VCaP (cell line): ENCODE data around the gene ACOD1.
"Not testable (repeated sequence)": the region's sequence is repeated elsewhere in the genome, so short reads cannot be mapped to it uniquely, and the experiment has no call there.

ENCODE experiments used
- H3K27ac ChIP-seq: fragments of 450-650 bp; 2 replicates; pipeline ENCODE4 v1.5.1; 2017
- TF ChIP-seq, protein P1 (sequence below): fragments of 450-650 bp; conservative IDR thresholded peaks from 2 replicates; pipeline ENCODE4 v1.5.1; 2017; ENCODE audit warnings: mild to moderate bottlenecking, moderate library complexity

Gene ACOD1

DNA sequence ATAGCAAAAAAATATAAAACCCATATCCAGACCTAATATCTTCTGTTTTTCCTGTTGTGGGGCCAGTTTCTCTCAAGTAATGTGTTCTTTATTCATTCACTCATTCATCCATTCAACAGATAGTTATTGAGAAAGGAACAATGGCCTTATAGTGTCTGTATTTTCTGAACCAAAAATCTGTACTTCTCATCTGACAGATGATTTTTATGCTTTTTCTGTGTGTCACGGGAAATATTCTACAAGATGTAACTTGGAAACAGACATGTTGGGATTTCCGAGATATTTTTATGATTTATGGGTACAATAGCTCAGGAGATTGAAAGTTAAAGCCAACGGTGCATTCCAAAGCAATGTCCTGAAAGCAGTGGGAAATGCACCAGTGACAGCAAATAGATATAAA is 5.7 kb downstream of the ACOD1 start:
- H3K27ac ChIP-seq: no peak overlapping the region
- TF ChIP-seq, protein P1, sequence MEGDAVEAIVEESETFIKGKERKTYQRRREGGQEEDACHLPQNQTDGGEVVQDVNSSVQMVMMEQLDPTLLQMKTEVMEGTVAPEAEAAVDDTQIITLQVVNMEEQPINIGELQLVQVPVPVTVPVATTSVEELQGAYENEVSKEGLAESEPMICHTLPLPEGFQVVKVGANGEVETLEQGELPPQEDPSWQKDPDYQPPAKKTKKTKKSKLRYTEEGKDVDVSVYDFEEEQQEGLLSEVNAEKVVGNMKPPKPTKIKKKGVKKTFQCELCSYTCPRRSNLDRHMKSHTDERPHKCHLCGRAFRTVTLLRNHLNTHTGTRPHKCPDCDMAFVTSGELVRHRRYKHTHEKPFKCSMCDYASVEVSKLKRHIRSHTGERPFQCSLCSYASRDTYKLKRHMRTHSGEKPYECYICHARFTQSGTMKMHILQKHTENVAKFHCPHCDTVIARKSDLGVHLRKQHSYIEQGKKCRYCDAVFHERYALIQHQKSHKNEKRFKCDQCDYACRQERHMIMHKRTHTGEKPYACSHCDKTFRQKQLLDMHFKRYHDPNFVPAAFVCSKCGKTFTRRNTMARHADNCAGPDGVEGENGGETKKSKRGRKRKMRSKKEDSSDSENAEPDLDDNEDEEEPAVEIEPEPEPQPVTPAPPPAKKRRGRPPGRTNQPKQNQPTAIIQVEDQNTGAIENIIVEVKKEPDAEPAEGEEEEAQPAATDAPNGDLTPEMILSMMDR: no peak

DNA sequence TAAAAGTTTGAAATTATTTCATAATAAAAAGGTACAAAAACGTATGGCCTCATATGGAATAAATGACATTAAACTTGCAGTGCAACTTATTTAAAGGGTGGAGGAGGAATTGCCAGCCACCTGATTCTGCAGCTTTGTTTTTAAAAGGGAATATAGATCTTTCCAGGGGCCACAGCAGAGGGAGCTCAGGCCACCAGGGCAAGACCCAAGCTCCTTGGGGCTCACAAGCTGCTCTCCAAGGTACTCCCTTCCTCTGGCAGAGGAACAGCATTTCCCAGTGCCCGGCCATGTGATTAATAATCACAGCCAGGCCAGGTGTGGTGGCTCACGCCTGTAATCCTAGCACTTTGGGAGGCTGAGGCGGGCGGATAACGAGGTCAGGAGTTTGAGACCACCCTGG is 6.2 kb downstream of the ACOD1 start:
- no peak overlapping the region for H3K27ac ChIP-seq
- TF ChIP-seq, protein P1: no peak

DNA sequence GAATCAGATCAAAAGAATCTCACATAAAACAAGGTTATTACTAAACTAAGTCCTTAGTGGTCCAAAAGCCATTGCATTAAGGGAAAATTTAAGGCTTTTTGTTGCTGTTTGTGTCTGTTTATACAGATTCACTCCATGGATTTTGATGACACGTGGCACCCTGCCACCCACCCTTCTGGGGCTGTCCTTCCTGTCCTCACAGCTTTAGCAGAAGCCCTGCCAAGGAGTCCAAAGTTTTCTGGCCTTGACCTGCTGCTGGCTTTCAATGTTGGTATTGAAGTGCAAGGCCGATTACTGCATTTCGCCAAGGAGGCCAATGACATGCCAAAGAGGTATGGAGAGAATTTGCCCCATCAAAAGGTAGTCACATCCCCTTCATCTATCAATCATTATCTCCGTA is 6.9 kb downstream of the ACOD1 start:
- TF ChIP-seq, protein P1: no peak

DNA sequence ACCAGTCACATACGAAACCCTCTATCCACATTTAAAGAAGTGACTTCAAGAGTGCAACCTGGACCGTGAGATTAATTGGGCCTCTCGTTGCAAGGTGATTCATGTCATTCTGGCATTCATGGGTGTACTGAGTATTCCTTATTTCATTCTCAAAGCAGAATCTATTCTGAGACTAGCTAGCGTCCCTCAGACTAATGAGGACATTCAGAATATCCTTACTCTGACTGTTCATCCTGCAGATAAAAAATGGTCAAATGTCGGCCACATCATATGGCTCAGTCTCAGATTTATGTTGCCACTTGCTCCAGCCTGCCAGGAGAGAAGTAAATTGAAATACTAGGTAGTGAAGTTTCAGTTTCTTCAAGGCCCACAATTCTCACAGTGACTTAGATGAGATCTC is 7.3 kb downstream of the ACOD1 start:
- H3K27ac ChIP-seq: no peak overlapping the region
- TF ChIP-seq, protein P1: no peak

More for the DNA sequence above, 6.9 kb downstream of the ACOD1 start:
- no peak overlapping the region for H3K27ac ChIP-seq

DNA sequence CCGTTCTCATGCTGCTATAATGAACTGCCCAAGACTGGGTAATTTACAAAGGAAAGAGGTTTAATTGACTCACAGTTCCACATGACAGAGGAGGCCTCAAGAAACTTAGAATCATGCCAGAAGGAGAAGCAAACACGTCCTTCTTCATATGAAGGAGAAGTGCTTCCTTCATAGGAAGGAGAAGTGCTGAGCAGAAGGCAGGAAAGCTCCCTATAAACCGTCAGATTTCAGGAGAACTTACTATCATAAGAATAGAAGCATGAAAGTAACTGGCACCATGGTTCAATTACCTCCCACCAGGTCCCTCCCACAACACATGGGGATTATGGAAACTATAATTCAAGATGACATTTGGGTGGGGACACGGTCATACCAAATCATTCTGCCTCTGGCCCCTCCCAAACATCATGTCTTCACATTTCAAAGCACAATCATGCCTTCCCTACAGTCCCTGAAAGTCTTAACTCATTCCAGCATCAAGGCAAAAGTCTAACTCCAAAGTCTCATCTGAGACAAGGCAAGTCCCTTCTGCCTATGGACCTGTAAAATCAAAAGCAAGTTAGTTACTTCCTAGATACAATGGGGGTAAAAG is 10.6 kb downstream of the ACOD1 start:
- no peak overlapping the region for H3K27ac ChIP-seq
- TF ChIP-seq, protein P1: no peak

DNA sequence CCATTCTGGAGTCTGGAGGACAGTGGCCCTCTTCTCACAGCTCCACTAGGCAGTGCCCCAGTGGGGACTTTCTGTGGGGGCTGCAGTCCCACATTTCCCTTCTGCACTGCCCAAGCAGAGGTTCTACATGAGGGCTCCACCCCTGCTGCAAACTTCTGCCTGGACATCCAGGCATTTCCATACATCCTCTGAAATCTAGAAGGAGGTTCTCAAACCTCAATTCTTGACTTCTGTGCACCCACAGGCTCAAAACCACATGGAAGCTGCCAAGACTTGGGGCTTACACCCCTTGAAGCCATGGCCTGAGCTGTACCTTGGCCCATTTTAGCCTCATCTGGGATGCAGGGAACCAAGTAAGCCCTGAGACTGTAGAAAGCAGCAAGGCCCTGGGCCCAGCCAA is 11.4 kb downstream of the ACOD1 start:
- not testable (repeated sequence) for H3K27ac ChIP-seq

DNA sequence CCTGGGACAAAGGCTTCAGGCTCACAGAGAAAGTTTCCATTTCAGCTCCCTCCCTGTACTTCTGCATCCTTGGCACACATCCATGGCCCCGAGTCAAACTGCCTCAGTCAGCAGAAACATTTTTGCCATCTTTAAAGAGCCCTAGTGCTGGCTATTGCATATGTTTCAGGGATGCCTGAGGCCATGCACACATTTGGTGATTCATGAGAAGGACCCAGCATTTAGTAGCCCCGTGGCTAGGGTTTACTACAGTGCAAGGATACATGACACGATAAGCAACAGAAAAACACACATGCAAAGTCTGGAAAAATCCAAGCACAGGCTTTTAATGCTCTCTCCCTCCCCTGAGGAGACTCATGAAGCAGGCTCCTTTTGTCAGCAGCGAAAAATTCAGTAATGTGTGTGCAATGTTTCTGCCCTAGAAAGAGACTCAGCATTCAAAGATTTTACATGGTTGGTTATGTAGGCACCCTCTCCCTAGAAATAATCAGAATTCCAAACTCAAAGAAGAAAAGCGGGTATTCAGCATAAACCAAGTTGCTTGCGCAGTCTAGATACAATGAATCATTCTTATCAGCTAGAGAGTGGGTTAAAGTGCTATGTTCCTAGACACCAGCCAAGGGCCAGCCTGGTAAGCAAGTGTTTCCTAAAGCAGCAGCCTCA is 17.6 kb downstream of the ACOD1 start:
- no peak overlapping the region for H3K27ac ChIP-seq
- TF ChIP-seq, protein P1: no peak

DNA sequence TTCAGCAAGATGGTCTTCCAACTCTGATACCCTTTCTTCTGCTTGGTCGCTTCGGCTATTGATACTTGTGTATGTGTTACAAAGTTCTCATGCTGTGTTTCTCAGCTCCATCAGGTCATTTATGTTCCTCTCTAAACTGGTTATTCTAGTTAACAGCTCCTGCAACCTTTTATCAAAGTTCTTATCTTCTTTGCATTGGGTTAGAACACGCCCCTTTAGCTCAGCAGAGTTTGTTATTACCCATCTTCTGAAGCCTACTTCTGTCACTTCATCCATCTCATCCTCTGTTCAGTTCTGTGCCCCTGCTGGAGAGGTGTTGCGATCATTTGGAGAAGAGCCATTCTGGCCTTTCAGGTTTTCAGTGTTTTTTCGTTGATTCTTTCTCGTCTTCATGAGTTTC is 18.7 kb downstream of the ACOD1 start:
- no peak overlapping the region for H3K27ac ChIP-seq

More for the DNA sequence above, 18.7 kb downstream of the ACOD1 start:
- TF ChIP-seq, protein P1: no peak
